ENCODE measurements around the gene CALML3.

The CALML3 gene

GRCh38 chr10:5545011-5545410 lies 20.2 kb downstream of the CALML3 start:
- peaks cover 14% of the 10 kb centered on the region for H3K9me3 ChIP-seq (ENCODE audit: control insufficient read depth, insufficient read depth, low read length)
- H3K4me1 ChIP-seq (ENCODE audit: insufficient read depth, low read length): peaks cover 17% of the 10 kb centered on the region
- no peaks in the 10 kb centered on the region for H3K36me3 ChIP-seq (ENCODE audit: insufficient read depth, low read length)
- no peak overlapping the region for H3K9ac ChIP-seq (ENCODE audit: low read depth, low read length)

DNA sequence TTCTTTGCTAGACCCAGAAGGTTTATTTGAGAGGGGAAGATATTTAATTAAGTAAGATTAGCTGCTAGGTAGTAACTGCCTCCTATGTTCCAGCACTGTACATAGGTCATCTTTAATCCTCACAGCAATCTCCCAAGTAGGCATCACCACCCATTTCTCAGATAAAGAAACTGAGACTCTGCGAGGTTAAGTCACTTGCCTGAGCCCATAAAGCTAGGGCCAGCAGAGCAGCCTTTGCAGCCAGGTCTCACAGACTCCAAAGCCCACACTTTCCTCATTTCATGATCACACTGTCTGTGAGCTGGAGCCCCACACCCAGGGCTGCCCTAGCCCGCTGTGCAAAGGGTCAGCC lies 20.6 kb downstream of the CALML3 start:
- peaks cover 17% of the 10 kb centered on the region for H3K4me1 ChIP-seq (ENCODE audit: insufficient read depth, low read length)
- H3K36me3 ChIP-seq (ENCODE audit: insufficient read depth, low read length): no peaks in the 10 kb centered on the region

GRCh38 chr10:5545778-5546710 lies 21.3 kb downstream of the CALML3 start:
- Histone ChIP-seq H3K36me3 (ENCODE audit: insufficient read depth, low read length) (no peaks in the 10 kb centered on the region), H3K4me1 (ENCODE audit: insufficient read depth, low read length) (peaks cover 17% of the 10 kb centered on the region), H3K9me3 (ENCODE audit: control insufficient read depth, insufficient read depth, low read length) (peaks cover 14% of the 10 kb centered on the region), H3K9ac (ENCODE audit: low read depth, low read length) (no peak overlapping the region)

More for the DNA sequence above, 20.6 kb downstream of the CALML3 start:
- no peak overlapping the region for H3K9ac ChIP-seq (ENCODE audit: low read depth, low read length)
- peaks cover 14% of the 10 kb centered on the region for H3K9me3 ChIP-seq (ENCODE audit: control insufficient read depth, insufficient read depth, low read length)

GRCh38 chr10:5546891-5547680 lies 22.3 kb downstream of the CALML3 start:
- peaks cover 17% of the 10 kb centered on the region for H3K4me1 ChIP-seq (ENCODE audit: insufficient read depth, low read length)
- peaks cover 12% of the 10 kb centered on the region for H3K9me3 ChIP-seq (ENCODE audit: control insufficient read depth, insufficient read depth, low read length)
- H3K36me3 ChIP-seq (ENCODE audit: insufficient read depth, low read length): no peaks in the 10 kb centered on the region
- H3K9ac ChIP-seq (ENCODE audit: low read depth, low read length): no peak overlapping the region

DNA sequence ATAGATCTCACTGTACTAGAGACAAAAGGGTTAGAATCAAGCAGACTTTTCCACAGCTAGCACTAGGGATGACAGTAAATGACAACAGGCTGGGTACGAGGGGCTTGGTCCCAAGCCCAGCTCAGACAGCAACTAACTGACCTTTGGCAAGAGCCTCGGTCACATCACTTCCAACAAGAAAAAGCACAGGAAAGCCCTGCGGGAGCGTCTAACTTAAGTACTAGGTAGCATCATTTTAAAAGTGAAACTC lies 22.8 kb downstream of the CALML3 start:
- peaks cover 7% of the 10 kb centered on the region; the same call in 1 of the 2 replicates for H3K9me3 ChIP-seq (ENCODE audit: control insufficient read depth, insufficient read depth, low read length)

GRCh38 chr10:5547931-5548660 lies 23.3 kb downstream of the CALML3 start:
- no peaks in the 10 kb centered on the region for H3K36me3 ChIP-seq (ENCODE audit: insufficient read depth, low read length)
- peaks cover 4% of the 10 kb centered on the region; the same call in 1 of the 2 replicates for H3K9me3 ChIP-seq (ENCODE audit: control insufficient read depth, insufficient read depth, low read length)
- H3K4me1 ChIP-seq (ENCODE audit: insufficient read depth, low read length): peaks cover 17% of the 10 kb centered on the region
- no peak overlapping the region for H3K9ac ChIP-seq (ENCODE audit: low read depth, low read length)

More for the DNA sequence above, 22.8 kb downstream of the CALML3 start:
- Histone ChIP-seq H3K36me3 (ENCODE audit: insufficient read depth, low read length) (no peaks in the 10 kb centered on the region), H3K9ac (ENCODE audit: low read depth, low read length) (no peak overlapping the region), H3K4me1 (ENCODE audit: insufficient read depth, low read length) (peaks cover 17% of the 10 kb centered on the region)

GRCh38 chr10:5549462-5550249 lies 24.9 kb downstream of the CALML3 start:
- no peak overlapping the region for H3K9ac ChIP-seq (ENCODE audit: low read depth, low read length)
- no peaks in the 10 kb centered on the region for H3K36me3 ChIP-seq (ENCODE audit: insufficient read depth, low read length)
- peaks cover 17% of the 10 kb centered on the region for H3K4me1 ChIP-seq (ENCODE audit: insufficient read depth, low read length)
- no peaks in the 10 kb centered on the region; the same call in 1 of the 2 replicates for H3K9me3 ChIP-seq (ENCODE audit: control insufficient read depth, insufficient read depth, low read length)

DNA sequence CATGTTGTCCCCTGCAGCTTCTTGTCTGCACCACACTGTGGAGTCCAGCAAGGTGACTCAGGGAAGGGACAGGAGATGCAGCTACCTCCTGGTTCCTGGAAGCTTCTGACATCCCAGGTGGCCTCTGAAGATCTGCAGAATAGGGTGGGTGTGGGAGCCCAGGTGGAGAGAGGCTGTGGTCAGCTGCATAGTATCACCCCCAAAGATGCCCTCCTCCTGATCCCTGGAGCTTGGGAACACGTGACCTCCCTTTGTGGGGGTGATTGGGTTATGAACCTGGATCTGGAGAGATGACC lies 25.4 kb downstream of the CALML3 start:
- peaks cover 17% of the 10 kb centered on the region for H3K4me1 ChIP-seq (ENCODE audit: insufficient read depth, low read length)
- no peaks in the 10 kb centered on the region for H3K36me3 ChIP-seq (ENCODE audit: insufficient read depth, low read length)
- no peak overlapping the region for H3K9ac ChIP-seq (ENCODE audit: low read depth, low read length)
- H3K9me3 ChIP-seq (ENCODE audit: control insufficient read depth, insufficient read depth, low read length): no peaks in the 10 kb centered on the region

DNA sequence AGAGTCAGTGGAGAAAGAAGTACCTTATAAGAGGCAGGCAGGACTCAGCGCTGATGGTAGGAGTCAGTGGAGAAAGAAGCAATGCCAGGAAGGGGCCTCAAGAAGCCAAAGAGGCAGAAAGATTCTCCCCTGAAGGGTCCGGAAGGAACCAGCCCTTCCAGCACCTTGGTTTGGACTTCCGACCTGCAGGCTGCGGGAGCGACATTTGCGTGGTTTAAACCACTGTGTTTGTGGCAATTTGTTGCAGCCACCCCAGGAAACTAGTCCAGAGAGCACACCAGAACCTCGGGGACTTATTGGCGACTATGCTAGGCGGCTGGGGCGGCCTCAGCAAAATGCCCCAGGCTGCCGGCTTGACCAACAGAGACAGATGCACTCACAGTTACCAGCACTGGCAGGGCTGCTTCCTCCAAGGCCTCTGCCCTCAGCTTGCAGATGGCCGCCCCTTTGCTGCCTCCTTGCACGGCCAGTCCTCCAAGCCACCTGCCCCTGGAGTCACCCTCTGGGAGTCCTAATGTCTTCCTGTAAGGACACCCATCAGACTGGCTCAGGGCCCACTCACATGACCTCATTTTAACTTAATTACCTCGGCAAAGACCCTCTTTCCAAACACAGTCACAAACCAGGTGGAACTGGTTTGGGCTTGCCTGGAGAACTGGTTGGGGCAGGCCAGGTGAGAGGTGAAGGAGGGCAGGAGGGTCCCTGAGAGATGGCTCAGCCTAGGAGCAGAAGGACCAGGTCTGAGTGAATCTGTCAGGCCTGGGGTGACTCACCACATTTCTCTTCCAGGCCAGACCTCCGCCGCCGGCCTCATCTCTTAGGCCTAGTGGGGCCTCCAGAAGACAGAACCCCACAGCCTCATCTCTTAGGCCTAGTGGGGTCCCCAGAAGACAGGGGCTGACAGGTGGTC lies 26.1 kb downstream of the CALML3 start:
- H3K4me1 ChIP-seq (ENCODE audit: insufficient read depth, low read length): peaks cover 17% of the 10 kb centered on the region
- no peaks in the 10 kb centered on the region for H3K36me3 ChIP-seq (ENCODE audit: insufficient read depth, low read length)
- no peaks in the 10 kb centered on the region for H3K9me3 ChIP-seq (ENCODE audit: control insufficient read depth, insufficient read depth, low read length)
- no peak overlapping the region for H3K9ac ChIP-seq (ENCODE audit: low read depth, low read length)

DNA sequence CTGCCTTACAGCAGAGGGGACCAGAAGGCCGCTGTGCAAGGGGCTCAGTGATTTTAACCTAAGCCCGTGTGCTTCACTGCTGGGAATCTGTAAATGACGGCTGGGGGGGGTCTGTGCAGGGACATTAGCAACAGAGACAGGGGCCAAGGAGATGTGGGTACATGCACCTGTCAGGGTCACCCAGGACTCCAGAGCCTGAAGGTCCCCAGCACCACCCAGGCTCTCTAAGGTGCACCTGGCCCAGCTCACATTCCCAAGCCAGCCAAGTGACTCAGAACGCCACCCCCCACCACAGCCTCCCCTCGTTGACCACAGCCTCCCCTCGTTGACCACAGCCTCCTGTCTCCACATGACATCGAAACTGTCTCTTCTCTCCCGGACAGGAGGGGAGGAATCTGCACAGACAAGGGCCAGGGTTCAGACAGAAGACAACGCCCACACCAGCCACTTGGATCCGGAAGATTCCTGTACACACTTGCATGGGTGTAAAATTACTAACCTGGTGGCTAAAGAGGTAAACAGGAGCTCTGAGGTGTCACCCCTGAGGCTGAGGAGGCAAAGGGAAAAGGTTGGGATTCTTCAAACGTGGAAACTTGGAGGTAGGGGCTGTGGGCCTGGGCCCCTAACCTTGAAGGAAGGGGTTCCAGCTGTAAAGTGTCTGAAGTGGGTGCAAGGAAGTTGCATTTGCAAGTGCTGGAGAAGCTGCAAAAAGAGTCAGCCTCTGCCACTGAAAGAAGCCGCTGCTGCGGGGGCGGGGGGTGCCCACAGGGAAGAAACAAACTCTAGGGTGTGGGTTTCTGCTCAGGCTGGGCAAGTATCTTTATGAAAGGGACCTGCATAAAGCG lies 27.0 kb downstream of the CALML3 start:
- Histone ChIP-seq H3K9ac (ENCODE audit: low read depth, low read length) (no peak overlapping the region), H3K4me1 (ENCODE audit: insufficient read depth, low read length) (peaks cover 17% of the 10 kb centered on the region), H3K9me3 (ENCODE audit: control insufficient read depth, insufficient read depth, low read length) (no peaks in the 10 kb centered on the region)

DNA sequence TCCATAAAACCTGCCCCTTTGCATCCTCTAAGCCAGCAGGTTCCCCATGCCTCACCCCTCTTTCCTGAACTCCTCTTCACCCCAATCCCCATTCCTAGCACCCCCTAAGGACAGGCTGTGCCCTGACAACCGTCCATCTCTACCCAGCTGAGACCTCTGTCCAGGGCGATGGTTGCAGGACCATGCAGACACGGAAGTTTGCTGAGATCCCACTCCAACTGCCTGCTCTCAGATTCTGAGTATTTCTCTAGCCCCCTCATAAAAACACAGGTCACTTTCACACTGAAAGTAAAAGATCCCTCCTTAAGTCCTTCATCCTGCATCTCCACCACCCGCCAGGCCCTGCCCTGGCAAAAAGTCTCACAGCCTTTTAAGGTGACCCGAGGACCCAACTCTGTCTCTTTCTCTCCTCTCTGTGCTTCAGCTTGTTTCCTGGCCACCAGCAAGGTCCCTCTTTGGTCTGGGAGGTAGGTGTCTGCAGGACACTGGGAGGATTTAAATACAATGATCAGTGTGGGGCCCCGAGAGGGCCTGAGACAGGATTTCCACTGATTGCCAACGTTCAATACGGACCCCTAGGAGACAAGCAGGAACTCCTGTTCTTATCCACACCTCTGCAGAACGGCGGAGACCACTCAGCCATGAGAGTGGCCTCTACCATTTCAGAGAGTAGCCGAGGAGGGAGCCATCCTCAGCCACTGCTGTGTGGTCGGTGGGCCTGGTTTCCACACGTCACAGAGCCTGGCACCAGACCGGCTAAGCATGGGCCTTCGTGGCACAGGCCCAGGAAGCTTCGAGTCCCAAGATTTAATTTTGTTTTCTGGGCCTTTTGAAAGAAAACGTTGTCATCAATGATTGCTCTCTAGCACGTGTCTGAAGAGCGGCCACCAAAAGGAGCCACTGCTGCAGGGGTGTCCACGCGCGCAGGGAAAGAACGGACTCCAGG lies 27.9 kb downstream of the CALML3 start:
- H3K36me3 ChIP-seq (ENCODE audit: insufficient read depth, low read length): no peaks in the 10 kb centered on the region
- H3K9me3 ChIP-seq (ENCODE audit: control insufficient read depth, insufficient read depth, low read length): no peaks in the 10 kb centered on the region
- peaks cover 14% of the 10 kb centered on the region for H3K4me1 ChIP-seq (ENCODE audit: insufficient read depth, low read length)
- no peak overlapping the region for H3K9ac ChIP-seq (ENCODE audit: low read depth, low read length)

More for the DNA sequence above, 27.0 kb downstream of the CALML3 start:
- H3K36me3 ChIP-seq (ENCODE audit: insufficient read depth, low read length): no peaks in the 10 kb centered on the region
